Hematopoietic multipotent progenitor cell treated with erythropoietin and hydrocortisone succinate and interleukin-3 and kit ligand, for 8 days (in vitro differentiated cells): ENCODE data around the gene OVCA2.
A peak's percentile ranks its signal among the peaks of the same experiment; 100 is the strongest.

ENCODE experiments used
- DNase-seq: peaks from one replicate; pipeline ENCODE4 v3.0.0-alpha.2; 2015

The OVCA2 gene

GRCh38 chr17:2055292-2056205 is 13.7 kb downstream of the OVCA2 start:
- no peak for DNase-seq

GRCh38 chr17:2056206-2057174 is 14.7 kb downstream of the OVCA2 start:
- peak; percentile 37 for DNase-seq

- DNase-seq = no peak
Observed at GRCh38 chr17:2057175-2057759, 15.4 kb downstream of the OVCA2 start.

DNA sequence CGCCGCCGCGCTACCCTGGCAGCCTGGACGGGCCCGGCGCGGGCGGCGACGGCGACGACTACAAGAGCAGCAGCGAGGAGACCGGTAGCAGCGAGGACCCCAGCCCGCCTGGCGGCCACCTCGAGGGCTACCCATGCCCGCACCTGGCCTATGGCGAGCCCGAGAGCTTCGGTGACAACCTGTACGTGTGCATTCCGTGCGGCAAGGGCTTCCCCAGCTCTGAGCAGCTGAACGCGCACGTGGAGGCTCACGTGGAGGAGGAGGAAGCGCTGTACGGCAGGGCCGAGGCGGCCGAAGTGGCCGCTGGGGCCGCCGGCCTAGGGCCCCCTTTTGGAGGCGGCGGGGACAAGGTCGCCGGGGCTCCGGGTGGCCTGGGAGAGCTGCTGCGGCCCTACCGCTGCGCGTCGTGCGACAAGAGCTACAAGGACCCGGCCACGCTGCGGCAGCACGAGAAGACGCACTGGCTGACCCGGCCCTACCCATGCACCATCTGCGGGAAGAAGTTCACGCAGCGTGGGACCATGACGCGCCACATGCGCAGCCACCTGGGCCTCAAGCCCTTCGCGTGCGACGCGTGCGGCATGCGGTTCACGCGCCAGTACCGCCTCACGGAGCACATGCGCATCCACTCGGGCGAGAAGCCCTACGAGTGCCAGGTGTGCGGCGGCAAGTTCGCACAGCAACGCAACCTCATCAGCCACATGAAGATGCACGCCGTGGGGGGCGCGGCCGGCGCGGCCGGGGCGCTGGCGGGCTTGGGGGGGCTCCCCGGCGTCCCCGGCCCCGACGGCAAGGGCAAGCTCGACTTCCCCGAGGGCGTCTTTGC is 16.2 kb downstream of the OVCA2 start:
- no peak for DNase-seq

DNA sequence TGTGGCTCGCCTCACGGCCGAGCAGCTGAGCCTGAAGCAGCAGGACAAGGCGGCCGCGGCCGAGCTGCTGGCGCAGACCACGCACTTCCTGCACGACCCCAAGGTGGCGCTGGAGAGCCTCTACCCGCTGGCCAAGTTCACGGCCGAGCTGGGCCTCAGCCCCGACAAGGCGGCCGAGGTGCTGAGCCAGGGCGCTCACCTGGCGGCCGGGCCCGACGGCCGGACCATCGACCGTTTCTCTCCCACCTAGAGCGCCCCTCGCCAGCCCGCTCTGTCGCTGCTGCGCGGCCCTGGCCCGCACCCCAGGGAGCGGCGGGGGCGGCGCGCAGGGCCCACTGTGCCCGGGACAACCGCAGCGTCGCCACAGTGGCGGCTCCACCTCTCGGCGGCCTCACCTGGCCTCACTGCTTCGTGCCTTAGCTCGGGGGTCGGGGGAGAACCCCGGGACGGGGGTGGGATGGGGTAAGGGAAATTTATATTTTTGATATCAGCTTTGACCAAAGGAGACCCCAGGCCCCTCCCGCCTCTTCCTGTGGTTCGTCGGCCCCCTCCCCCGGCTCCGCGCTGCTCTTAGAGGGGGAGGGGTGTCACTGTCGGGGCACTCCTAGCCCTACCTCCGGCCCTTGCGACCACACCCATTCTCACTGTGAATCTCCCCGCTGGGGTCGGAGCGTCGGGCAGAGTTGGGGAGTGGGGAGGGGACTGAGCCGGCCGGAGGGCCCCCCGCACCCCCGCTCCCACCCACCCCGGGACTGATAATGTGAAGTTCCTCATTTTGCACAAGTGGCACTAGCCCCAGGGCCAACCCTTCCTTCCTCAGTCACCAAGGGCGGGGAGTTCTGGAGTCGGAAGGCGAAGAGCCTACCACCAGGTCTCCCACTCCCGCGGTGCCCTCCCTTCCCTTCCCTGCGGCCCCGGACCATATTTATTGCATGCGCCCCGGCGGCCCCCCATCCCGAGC is 17.0 kb downstream of the OVCA2 start:
- peak; percentile 67 for DNase-seq

DNA sequence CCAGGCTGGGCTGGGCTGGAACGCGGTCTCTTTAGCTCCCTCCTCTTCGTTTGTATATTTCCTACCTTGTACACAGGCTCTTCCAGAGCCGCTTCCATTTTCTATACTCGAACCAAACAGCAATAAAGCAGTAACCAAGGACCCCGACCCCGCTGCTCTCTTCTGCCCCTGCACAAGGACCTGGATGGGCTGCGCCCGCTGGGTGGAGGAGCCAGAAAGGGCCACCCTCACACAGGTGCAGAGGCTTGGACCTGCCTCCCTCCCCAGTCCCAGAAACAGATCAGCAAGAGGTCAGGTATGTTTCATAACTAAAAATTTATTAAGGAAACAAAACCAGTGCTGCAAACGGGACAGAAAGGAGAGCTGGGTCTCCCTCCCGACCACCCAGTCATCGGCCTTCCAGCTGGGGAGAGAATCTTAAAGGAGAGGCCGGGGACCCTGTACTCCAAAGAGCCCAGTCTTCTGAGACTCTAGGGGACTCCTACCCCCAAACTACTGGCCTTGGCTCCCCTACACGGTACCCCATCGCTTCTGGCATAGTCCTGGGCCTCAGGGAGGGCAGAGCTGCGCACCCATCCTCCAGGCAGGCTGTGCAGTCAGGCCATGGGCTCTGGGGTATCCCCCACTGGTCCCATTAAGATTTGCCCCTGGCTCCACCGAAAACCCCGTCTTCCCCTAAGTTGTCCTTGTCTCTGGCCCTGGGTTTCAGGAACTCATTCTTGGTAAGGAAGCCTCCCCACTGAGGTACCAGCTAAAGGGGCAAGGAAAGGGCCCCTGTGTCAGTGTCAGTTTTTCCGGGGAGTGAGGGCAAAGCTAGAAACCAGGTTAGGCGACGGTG is 17.9 kb downstream of the OVCA2 start:
- DNase-seq = no peak

- DNase-seq = no peak
Observed at GRCh38 chr17:2060385-2060658, 18.5 kb downstream of the OVCA2 start.

GRCh38 chr17:2060681-2061440 is 19.0 kb downstream of the OVCA2 start:
- DNase-seq = no peak

DNA sequence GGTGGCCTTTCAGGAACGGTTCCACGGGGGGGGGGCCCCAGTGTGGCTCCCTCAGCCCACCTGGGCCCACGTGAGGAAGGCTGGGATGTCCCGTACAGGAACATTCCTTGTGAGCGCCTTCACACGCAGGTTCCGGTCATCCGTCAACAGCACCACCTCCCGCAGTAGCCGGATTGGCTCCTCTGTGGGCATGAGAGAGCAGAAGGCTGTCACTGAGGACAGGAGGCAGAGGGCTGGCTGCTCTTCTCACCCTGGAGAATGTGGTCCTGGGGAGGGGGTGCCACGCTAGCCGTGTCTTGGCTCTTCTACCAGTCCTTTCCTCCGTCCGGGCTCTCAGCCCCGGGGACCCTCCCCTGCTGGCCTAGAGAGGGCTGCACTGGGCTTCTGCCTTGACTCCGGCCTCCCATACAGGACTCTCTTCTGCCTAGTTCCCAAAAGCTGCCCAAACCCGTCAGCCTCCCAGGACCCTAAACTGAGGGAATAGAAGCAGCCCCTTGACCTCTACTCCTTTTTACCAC is 19.7 kb downstream of the OVCA2 start:
- no peak for DNase-seq

DNA sequence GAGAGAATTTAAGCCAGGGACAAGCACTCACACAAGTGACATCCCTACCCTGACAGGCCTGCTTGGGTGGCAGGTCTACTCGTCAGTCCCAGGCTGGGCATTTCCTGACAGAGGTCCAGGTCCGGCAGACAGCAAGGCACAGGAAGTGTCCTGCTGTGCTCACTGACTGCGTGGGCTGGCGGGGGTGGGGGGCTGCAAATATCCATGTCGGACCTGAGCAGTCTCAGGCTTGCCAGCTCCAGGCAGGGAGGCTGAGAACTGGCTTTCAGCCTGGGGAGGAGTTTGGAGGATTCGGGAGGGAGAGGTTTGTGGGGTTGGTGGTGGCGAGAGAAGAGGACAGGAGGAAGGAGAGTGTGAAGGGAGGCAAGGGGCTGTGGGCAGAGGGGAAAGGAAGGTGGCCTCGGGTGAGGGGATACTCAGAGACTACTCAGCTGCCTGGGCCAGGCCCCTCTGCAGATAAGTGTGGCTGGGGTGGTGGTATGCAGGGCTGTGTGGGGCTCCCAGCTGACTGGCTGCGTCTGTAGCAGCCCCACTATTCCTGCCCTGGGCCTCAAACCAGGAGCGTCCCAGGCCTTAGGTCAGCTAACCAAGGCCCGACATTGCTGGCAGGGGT is 20.9 kb downstream of the OVCA2 start:
- no peak for DNase-seq

- DNase-seq = no peak
Observed at GRCh38 chr17:2063261-2064146, 21.7 kb downstream of the OVCA2 start.

- no peak for DNase-seq
Observed at GRCh38 chr17:2064147-2064489, 22.3 kb downstream of the OVCA2 start.

DNA sequence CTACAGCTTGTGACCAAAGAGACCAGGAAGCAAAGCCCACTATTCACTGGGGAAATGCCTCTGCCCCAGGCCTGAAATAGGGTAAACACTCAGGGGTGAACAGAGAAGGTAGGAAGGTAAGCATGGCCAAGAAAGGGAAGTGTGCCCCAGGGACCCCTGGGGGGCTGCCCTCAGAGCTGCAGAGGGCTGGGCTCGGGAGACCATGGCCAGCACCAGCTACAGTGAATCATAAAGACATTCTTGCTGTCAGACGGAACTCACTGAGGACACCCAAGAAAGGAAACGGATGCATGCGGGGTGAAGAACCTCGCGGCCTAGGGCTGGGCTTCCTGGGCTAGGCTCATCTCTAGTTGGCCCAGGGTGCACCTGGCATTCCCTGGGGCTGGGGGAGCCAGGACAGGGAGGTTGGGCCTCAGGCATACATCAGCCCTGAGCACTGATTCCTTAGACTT is 22.7 kb downstream of the OVCA2 start:
- no peak for DNase-seq

- peak; percentile 55 for DNase-seq
Observed at GRCh38 chr17:2064980-2065785, 23.4 kb downstream of the OVCA2 start.

- DNase-seq = no peak
Observed at GRCh38 chr17:2065949-2066400, 24.2 kb downstream of the OVCA2 start.

DNA sequence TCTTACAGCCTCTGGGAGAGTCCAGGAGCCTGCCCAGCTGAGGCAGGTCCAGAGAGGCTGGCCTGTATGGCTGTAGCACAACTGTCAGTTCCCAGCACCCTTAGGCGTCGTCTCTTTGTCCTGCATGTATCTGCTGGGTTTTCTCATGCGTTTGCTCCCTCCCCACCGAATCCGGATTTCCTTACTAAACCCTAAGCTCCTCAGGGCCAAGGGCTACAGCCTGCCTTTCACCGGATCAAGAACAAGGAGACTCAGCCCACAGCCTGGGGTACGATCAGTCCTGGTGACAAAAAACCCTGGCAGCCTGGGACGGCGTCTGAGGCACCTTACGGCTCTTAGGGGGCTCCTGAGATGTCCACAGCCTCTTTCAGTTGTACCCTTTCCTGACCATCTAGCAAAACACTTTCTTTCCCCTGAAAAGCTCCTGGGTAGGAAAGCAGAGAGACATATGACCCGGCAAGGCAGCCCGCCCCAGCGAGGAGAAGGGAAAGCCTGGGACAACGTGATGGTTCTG is 25.3 kb downstream of the OVCA2 start:
- no peak for DNase-seq

- no peak for DNase-seq
Observed at GRCh38 chr17:2067608-2068024, 25.8 kb downstream of the OVCA2 start.
